ENCODE data around the gene DNMT3B.

DNA sequence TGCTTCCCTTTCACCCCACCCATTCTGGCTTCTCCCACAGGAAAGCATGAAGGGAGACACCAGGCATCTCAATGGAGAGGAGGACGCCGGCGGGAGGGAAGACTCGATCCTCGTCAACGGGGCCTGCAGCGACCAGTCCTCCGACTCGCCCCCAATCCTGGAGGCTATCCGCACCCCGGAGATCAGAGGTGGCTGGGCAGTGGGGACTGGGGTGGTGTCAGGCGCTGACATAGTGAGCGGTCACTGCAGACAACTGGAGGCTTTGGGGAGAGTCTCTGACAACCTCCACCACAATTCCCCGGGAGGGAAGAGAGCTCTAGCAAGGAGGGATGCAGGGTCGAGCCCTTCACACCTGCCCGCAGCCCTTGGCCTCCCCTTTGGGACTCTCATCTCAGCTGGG, 18.1 kb downstream of the DNMT3B start:
- TF ChIP-seq CTCF (IDR thresholded peaks at IDR 0.05; ENCODE audit: borderline replicate concordance, extremely low read depth, low read length, poor library complexity, severe bottlenecking): no peak
- TF ChIP-seq EZH2 (IDR thresholded peaks at IDR 0.05; ENCODE audit: borderline replicate concordance, low read depth, low read length, severe bottlenecking): no peak

All from DND-41 (cell line).